PFSK-1 (cell line): ENCODE measurements around the gene C1QTNF1.

Experiments
- POLR2AphosphoS5 ChIP-seq: IDR thresholded peaks from 2 replicates; pipeline ENCODE4 v1.6.1; 2012; ENCODE audit warnings: low read depth, mild to moderate bottlenecking, control low read depth, low read length, moderate library complexity
- REST ChIP-seq, 2 experiments: IDR thresholded peaks; 2 replicates each; pipeline versions ENCODE4 v1.6.1 to v1.8.0; 2011 to 2012; ENCODE audit warnings: low read depth in 2 of 2, low read length in 2 of 2, control low read depth in 1 of 2, inconsistent platforms in 1 of 2, mild to moderate bottlenecking in 1 of 2, moderate library complexity in 1 of 2; ENCODE audit not compliant: insufficient read depth in 1 of 2
- SIN3A ChIP-seq: IDR thresholded peaks from 2 replicates; pipeline ENCODE4 v1.6.1; 2012; ENCODE audit warnings: mild to moderate bottlenecking, low read length, moderate library complexity, borderline replicate concordance; ENCODE audit not compliant: insufficient read depth
- TAF1 ChIP-seq: IDR thresholded peaks from 2 replicates; pipeline ENCODE4 v1.6.1; 2012; ENCODE audit warnings: low read length, control low read depth, borderline replicate concordance; ENCODE audit not compliant: insufficient read depth

DNA sequence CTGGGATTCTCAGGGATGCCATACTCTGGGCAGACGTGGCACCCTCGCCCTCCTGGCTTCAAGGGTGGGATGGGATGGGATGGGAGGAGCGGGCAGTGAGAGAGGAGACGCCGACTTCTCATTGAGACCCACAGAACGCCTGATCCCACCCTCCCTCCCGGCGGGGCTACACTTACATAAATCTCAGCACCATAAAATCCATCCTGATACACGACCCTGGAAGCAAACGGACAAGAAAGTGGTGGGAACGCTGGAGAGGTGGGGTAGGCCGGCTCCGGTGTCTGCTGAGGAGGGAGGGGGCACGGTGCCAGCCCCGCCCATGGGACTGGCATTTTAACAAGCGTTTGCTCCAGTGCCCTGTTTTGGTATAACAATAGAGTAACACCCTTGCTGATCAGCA is 72.5 kb downstream of the C1QTNF1 start:
- TF ChIP-seq TAF1 (no peak), POLR2AphosphoS5 (no peak), REST (IDR thresholded peaks at IDR 0.05; ENCODE audit: insufficient read depth in 1 of 2, low read depth in 2 of 2, low read length in 2 of 2) (no peak), SIN3A (no peak)
